T47D (cell line): ENCODE results near the gene LTO1.

Experiments
- DNase-seq, 2 experiments: peaks; one replicate each; pipeline versions ENCODE4 v3.0.0 to v3.0.0-alpha.2; 2011 to 2012; ENCODE audit warnings: low read depth in 1 of 2, low spot score in 1 of 2
- JUND ChIP-seq: IDR thresholded peaks from 2 replicates; pipeline ENCODE4 v1.6.1; 2012; ENCODE audit warnings: low read depth
- in situ Hi-C: cut with HindIII; loops from 2 replicates; pipeline ENCODE4 v1.10.0; 2016; ENCODE audit warnings: low sequenced_read_pairs, low pct_unique_long_range_greater_than_20kb

The LTO1 gene

GRCh38 chr11:69683764-69684333 lies 8.7 kb upstream of the LTO1 start:
- in situ Hi-C loops: no loop called here
- DNase-seq: peak in 1 of 2 experiments; percentile 83
- no peak for TF ChIP-seq JUND

GRCh38 chr11:69682681-69683326 lies 7.7 kb upstream of the LTO1 start:
- in situ Hi-C loops: no loop called here
- TF ChIP-seq JUND: no peak
- DNase-seq: no peak

- DNase-seq: no peak
- in situ Hi-C loops: no loop called here
- TF ChIP-seq JUND: no peak
Observed at GRCh38 chr11:69682221-69682620, 7.1 kb upstream of the LTO1 start.

GRCh38 chr11:69680688-69681087 lies 5.5 kb upstream of the LTO1 start:
- DNase-seq: no peak
- in situ Hi-C loops: no loop called here

GRCh38 chr11:69677749-69678148 lies 2.6 kb upstream of the LTO1 start:
- in situ Hi-C loops: no loop called here
- DNase-seq: no peak
- TF ChIP-seq JUND: no peak

More at GRCh38 chr11:69680688-69681087, 5.5 kb upstream of the LTO1 start:
- TF ChIP-seq JUND: no peak

GRCh38 chr11:69674267-69674885 lies 777 bp downstream of the LTO1 start:
- no peak for DNase-seq
- TF ChIP-seq JUND: no peak
- in situ Hi-C loops: loop anchor here (25.0 kb wide), 1 partner anchor 562 kb away; no protein-coding TSS in a partner anchor

GRCh38 chr11:69671734-69672465 lies 3.3 kb downstream of the LTO1 start:
- TF ChIP-seq JUND: no peak
- in situ Hi-C loops: loop anchor here (25.0 kb wide), 1 partner anchor 560 kb away; no protein-coding TSS in a partner anchor

GRCh38 chr11:69670158-69670845 lies 4.9 kb downstream of the LTO1 start:
- TF ChIP-seq JUND: no peak
- DNase-seq: peak; percentile 90 to 97
- in situ Hi-C loops: loop anchor here (25.0 kb wide), 1 partner anchor 558 kb away; no protein-coding TSS in a partner anchor

More at GRCh38 chr11:69671734-69672465, 3.3 kb downstream of the LTO1 start:
- DNase-seq: no peak

- TF ChIP-seq JUND: no peak
- no peak for DNase-seq
- in situ Hi-C loops: loop anchor here (25.0 kb wide), 1 partner anchor 557 kb away; no protein-coding TSS in a partner anchor
Observed at GRCh38 chr11:69669486-69669885, 5.7 kb downstream of the LTO1 start.

GRCh38 chr11:69667619-69668604 lies 7.2 kb downstream of the LTO1 start:
- in situ Hi-C loops: loop anchor here (25.0 kb wide), 1 partner anchor 556 kb away; no protein-coding TSS in a partner anchor
- TF ChIP-seq JUND: no peak
- no peak for DNase-seq
